ENCODE data around the gene SYDE1.

DNA sequence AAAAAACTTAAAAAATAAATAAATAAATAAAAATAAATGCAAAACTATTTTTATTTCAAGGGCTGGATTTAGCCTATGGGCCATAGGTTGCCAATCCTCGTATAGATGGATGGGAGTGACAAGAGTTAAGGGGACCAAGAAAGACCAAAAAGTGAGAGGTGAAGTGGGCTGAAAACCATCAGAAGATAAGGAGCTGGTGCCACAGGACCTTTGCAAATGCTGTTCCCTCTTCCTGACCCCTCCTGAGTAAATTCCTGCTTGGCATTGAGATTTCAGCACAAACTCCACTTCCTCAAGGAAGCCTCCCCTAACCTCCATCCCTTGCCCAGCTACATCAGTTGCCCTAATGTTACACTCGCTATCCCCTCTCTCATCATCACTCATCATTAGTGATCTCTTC lies 14.2 kb upstream of the SYDE1 start:
- TF ChIP-seq, protein P1, sequence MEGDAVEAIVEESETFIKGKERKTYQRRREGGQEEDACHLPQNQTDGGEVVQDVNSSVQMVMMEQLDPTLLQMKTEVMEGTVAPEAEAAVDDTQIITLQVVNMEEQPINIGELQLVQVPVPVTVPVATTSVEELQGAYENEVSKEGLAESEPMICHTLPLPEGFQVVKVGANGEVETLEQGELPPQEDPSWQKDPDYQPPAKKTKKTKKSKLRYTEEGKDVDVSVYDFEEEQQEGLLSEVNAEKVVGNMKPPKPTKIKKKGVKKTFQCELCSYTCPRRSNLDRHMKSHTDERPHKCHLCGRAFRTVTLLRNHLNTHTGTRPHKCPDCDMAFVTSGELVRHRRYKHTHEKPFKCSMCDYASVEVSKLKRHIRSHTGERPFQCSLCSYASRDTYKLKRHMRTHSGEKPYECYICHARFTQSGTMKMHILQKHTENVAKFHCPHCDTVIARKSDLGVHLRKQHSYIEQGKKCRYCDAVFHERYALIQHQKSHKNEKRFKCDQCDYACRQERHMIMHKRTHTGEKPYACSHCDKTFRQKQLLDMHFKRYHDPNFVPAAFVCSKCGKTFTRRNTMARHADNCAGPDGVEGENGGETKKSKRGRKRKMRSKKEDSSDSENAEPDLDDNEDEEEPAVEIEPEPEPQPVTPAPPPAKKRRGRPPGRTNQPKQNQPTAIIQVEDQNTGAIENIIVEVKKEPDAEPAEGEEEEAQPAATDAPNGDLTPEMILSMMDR (IDR thresholded peaks at IDR 0.05) = no peak
- TF ChIP-seq, protein P2, sequence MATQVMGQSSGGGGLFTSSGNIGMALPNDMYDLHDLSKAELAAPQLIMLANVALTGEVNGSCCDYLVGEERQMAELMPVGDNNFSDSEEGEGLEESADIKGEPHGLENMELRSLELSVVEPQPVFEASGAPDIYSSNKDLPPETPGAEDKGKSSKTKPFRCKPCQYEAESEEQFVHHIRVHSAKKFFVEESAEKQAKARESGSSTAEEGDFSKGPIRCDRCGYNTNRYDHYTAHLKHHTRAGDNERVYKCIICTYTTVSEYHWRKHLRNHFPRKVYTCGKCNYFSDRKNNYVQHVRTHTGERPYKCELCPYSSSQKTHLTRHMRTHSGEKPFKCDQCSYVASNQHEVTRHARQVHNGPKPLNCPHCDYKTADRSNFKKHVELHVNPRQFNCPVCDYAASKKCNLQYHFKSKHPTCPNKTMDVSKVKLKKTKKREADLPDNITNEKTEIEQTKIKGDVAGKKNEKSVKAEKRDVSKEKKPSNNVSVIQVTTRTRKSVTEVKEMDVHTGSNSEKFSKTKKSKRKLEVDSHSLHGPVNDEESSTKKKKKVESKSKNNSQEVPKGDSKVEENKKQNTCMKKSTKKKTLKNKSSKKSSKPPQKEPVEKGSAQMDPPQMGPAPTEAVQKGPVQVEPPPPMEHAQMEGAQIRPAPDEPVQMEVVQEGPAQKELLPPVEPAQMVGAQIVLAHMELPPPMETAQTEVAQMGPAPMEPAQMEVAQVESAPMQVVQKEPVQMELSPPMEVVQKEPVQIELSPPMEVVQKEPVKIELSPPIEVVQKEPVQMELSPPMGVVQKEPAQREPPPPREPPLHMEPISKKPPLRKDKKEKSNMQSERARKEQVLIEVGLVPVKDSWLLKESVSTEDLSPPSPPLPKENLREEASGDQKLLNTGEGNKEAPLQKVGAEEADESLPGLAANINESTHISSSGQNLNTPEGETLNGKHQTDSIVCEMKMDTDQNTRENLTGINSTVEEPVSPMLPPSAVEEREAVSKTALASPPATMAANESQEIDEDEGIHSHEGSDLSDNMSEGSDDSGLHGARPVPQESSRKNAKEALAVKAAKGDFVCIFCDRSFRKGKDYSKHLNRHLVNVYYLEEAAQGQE (IDR thresholded peaks at IDR 0.05; ENCODE audit: insufficient read depth in 1 of 2, low read depth in 2 of 2, low read length in 1 of 2) = no peak
